ENCODE data around the gene ZNF280B. TPM values are rescaled to one million over a fixed set of nuclear protein-coding genes. Genes with fewer than 3 reads are reported as not detected.

ZNF280B gene
- total RNA-seq (2014; rRNA removed; shearing (Covaris generic)): 2.9 and 3.7 TPM in 2 replicates

- peaks cover 7% of the 10 kb centered on the region for H3K27me3 ChIP-seq (ENCODE audit: control insufficient read depth, insufficient read depth, low read length)
- H3K36me3 ChIP-seq (replicated peaks; ENCODE audit: control insufficient read depth, insufficient read depth, low read length): peaks cover 4% of the 10 kb centered on the region; the same call in 1 of the 2 replicates
- peak; percentile 93 for DNase-seq
- peak within 1 kb of the TSS; percentile 98 for H3K4me3 ChIP-seq (ENCODE audit: insufficient read depth, low read depth, low read length)
These were observed at the start of gene ZNF280B for GRCh38 chr22:22508274-22509176. Gene ZNF280B, minus strand, starts transcription at chr22:22508742. Its CDS starts 19,344 bp downstream, at chr22:22489398.

- no peaks in the 10 kb centered on the region for H3K36me3 ChIP-seq (replicated peaks; ENCODE audit: control insufficient read depth, insufficient read depth, low read length)
- H3K27me3 ChIP-seq (ENCODE audit: control insufficient read depth, insufficient read depth, low read length): peaks cover 25% of the 10 kb centered on the region
- no peak overlapping the region for H3K4me3 ChIP-seq (ENCODE audit: insufficient read depth, low read depth, low read length)
- peak; percentile 36 for DNase-seq
These were observed 48.7 kb upstream of the ZNF280B start for GRCh38 chr22:22556995-22557925.

DNA sequence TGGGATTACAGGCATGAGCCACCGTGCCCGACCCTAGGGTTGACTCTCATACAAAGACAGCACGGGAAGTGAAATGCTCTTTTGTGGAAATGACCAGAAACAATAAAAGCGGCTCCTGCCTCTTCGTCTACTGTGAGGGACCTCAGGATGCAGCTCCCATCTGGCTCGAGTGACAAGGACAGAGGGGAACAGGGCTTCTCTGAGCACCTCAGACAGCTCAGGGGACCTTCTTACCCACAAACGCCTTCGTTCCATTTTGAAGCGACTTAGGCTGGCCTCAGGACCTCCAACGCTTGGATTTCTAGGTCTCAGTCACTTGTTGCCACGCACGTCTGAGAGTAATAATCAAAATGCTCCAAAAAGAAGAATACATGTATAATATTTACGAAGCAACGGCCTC is 48.0 kb upstream of the ZNF280B start:
- no peak overlapping the region for H3K4me3 ChIP-seq (ENCODE audit: insufficient read depth, low read depth, low read length)
- no peak for DNase-seq
- peaks cover 22% of the 10 kb centered on the region for H3K27me3 ChIP-seq (ENCODE audit: control insufficient read depth, insufficient read depth, low read length)
- no peaks in the 10 kb centered on the region for H3K36me3 ChIP-seq (replicated peaks; ENCODE audit: control insufficient read depth, insufficient read depth, low read length)

DNA sequence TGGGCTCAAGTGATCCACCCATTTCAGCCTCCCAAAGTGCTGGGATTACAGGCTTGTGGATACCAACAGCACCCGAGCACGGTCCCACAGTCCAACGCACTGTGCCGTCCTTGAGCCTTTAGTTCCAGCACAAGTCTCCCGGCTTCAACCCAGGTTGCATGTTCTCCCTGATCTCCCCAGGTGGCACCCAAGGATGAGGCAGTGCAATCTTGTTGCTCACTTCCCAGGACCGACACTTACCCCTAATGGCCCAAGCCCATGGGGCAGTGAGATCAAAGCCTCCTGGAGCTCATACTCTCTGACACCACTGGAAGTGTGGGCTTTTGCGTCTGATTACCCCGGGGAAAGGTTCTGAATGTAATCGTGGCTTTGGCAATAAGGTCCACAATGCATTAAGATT is 47.1 kb upstream of the ZNF280B start:
- Histone ChIP-seq H3K27me3 (ENCODE audit: control insufficient read depth, insufficient read depth, low read length) (peaks cover 27% of the 10 kb centered on the region), H3K36me3 (replicated peaks; ENCODE audit: control insufficient read depth, insufficient read depth, low read length) (no peaks in the 10 kb centered on the region), H3K4me3 (ENCODE audit: insufficient read depth, low read depth, low read length) (no peak overlapping the region)
- DNase-seq: no peak

DNA sequence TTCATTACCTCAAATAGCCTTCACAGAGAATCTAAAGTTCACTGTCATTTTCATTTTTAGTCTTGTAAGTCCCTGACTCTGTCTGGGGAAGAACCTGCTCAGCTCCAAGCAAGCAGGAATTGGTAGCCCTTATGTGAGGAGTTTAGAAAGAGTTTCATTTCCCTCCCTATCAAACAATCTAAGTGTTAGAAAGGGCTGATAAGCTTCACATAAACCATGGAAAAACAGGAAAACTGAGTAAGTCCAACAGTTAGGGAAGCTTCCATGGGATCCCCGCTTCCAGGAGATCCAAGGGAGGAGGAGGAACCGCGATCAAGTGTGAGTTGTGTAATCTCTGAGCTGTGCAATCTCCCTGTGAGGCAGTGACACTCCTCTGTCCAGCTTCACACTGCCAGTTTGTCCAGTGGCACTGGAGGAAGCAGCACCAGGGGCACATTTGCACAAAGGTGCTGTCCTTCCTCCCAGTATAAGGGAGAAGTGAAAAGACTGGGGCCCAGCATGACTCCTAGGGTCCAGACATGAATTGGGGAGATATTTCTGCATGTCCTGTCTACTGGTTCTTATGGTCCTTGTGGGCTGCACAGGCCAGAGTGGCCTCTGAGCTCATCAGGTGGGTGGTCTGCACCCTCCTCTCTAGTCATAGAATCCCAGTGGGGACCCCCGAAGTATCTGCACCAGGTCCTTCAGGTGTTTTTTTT is 46.2 kb upstream of the ZNF280B start:
- Histone ChIP-seq H3K36me3 (replicated peaks; ENCODE audit: control insufficient read depth, insufficient read depth, low read length) (no peaks in the 10 kb centered on the region), H3K4me3 (ENCODE audit: insufficient read depth, low read depth, low read length) (no peak overlapping the region), H3K27me3 (ENCODE audit: control insufficient read depth, insufficient read depth, low read length) (peaks cover 32% of the 10 kb centered on the region)
- DNase-seq: no peak

- no peak for DNase-seq
- no peaks in the 10 kb centered on the region for H3K36me3 ChIP-seq (replicated peaks; ENCODE audit: control insufficient read depth, insufficient read depth, low read length)
- H3K27me3 ChIP-seq (ENCODE audit: control insufficient read depth, insufficient read depth, low read length): peaks cover 40% of the 10 kb centered on the region
- no peak overlapping the region for H3K4me3 ChIP-seq (ENCODE audit: insufficient read depth, low read depth, low read length)
These were observed 45.4 kb upstream of the ZNF280B start for GRCh38 chr22:22553735-22554586.

DNA sequence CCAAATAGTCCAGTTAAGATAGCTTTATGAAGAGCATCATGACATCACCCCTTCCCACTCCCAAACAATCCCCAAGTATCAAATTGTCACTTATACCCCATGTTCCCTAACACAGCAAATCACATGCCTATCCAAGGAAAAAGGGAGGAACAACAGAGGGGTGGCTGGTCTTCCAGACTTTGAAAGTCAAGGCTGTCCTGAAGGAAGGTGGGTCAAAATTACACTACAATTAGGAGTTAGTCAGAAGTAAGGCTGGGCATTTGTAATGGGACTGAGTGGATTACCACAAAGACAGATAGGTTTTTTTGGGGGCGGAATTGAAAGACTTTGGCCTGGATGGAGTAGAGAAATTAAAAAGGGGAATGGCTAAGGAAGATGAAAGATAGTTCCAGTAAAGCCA is 44.6 kb upstream of the ZNF280B start:
- peaks cover 48% of the 10 kb centered on the region for H3K27me3 ChIP-seq (ENCODE audit: control insufficient read depth, insufficient read depth, low read length)
- DNase-seq: no peak

DNA sequence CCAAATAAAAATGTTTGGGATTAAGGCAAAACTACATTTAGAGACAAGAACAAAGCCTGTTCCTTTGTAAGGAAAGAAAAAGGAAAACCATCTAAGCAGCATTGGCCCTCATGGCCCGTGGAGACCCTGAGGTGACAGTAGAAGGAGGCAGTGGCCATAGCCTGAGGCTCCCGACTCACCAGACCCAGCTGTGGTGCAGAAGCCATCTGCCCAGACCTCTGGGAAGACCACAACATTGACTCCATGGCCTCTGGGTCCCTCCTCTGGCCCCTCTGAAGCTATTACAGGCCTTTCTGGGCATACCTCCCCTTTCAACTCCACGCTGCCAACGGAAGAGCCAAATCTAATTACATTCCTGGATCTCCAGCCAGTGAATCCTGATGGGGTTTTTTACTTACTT is 44.1 kb upstream of the ZNF280B start:
- Histone ChIP-seq H3K27me3 (ENCODE audit: control insufficient read depth, insufficient read depth, low read length) (peaks cover 50% of the 10 kb centered on the region), H3K36me3 (replicated peaks; ENCODE audit: control insufficient read depth, insufficient read depth, low read length) (no peaks in the 10 kb centered on the region), H3K4me3 (ENCODE audit: insufficient read depth, low read depth, low read length) (no peak overlapping the region)
- peak; percentile 79 for DNase-seq

More for the DNA sequence above, 44.6 kb upstream of the ZNF280B start:
- Histone ChIP-seq H3K4me3 (ENCODE audit: insufficient read depth, low read depth, low read length) (no peak overlapping the region), H3K36me3 (replicated peaks; ENCODE audit: control insufficient read depth, insufficient read depth, low read length) (no peaks in the 10 kb centered on the region)

DNA sequence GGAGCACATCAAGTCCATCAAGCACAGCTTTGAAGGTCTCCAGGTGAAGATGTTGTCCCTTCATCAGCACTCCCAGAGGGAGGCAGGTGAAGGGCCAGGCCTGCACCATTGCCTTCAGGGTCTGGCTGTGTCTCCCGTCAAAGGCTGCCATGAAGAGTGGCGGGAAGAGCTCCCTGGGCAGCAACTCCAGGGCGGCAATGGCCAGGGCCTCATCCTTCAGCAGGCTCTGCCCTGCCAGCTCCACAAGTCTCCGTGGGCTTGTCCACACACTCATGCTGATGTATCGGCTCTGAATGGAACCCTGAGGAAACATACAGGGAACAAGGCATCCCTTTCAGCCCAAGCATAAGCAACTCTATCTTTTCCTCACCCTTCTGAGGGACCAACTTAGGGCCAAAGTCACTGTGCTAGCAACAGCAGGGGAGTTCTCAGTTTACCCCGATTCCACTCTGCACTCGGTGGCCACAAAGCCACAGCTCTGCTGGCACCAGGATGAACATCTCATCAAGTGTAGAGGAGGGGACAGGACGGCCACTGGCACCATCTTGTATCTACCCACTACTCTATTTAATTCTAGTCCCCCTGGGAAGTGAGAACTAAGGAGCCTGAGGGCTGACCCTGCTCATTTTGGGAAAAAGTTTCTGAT is 42.4 kb upstream of the ZNF280B start:
- Histone ChIP-seq H3K27me3 (ENCODE audit: control insufficient read depth, insufficient read depth, low read length) (peaks cover 59% of the 10 kb centered on the region), H3K36me3 (replicated peaks; ENCODE audit: control insufficient read depth, insufficient read depth, low read length) (no peaks in the 10 kb centered on the region), H3K4me3 (ENCODE audit: insufficient read depth, low read depth, low read length) (no peak overlapping the region)
- DNase-seq: no peak

DNA sequence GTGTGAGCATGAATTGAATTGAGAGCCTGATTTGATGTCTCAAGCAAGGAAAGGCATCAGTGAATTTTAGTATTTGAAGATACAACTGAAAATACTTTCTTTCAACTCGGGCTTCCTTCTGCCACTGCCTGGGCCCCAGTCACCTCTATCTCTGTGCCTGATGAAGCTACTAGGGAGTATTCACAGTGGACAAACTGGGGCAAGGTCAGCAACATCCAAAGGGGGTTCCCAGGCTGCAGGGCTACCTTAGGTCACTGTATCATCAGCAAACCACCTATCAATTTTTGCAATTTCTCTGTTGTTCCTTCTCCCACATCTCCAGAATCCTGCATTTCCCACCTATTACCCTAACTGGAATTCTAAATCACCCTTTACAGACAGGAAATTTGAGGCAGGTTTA is 40.4 kb upstream of the ZNF280B start:
- Histone ChIP-seq H3K27me3 (ENCODE audit: control insufficient read depth, insufficient read depth, low read length) (peaks cover 55% of the 10 kb centered on the region), H3K4me3 (ENCODE audit: insufficient read depth, low read depth, low read length) (no peak overlapping the region), H3K36me3 (replicated peaks; ENCODE audit: control insufficient read depth, insufficient read depth, low read length) (no peaks in the 10 kb centered on the region)
- DNase-seq: no peak

GRCh38 chr22:22548317-22548716 is 39.8 kb upstream of the ZNF280B start:
- no peaks in the 10 kb centered on the region for H3K36me3 ChIP-seq (replicated peaks; ENCODE audit: control insufficient read depth, insufficient read depth, low read length)
- peaks cover 52% of the 10 kb centered on the region for H3K27me3 ChIP-seq (ENCODE audit: control insufficient read depth, insufficient read depth, low read length)
- no peak overlapping the region for H3K4me3 ChIP-seq (ENCODE audit: insufficient read depth, low read depth, low read length)
- no peak for DNase-seq

GRCh38 chr22:22547692-22548300 is 39.3 kb upstream of the ZNF280B start:
- no peak for DNase-seq
- Histone ChIP-seq H3K4me3 (ENCODE audit: insufficient read depth, low read depth, low read length) (no peak overlapping the region), H3K27me3 (ENCODE audit: control insufficient read depth, insufficient read depth, low read length) (peaks cover 55% of the 10 kb centered on the region), H3K36me3 (replicated peaks; ENCODE audit: control insufficient read depth, insufficient read depth, low read length) (no peaks in the 10 kb centered on the region)

GRCh38 chr22:22547226-22547625 is 38.7 kb upstream of the ZNF280B start:
- H3K4me3 ChIP-seq (ENCODE audit: insufficient read depth, low read depth, low read length): no peak overlapping the region
- H3K36me3 ChIP-seq (replicated peaks; ENCODE audit: control insufficient read depth, insufficient read depth, low read length): no peaks in the 10 kb centered on the region
- DNase-seq: no peak
- peaks cover 58% of the 10 kb centered on the region for H3K27me3 ChIP-seq (ENCODE audit: control insufficient read depth, insufficient read depth, low read length)

Measured in H7 (cell line).